Dendritic cell treated with granulocyte-macrophage colony-stimulating factor and Interleukin-4, amounts not matched to agents 40 ng/mL and 50 ng/mL, for 4 days (primary cell): ENCODE measurements around the gene IFT52.

Source experiments
- H3K27ac Mint-ChIP-seq: one replicate; pipeline ENCODE4 v1.8.0; 2022; ENCODE audit warnings: mild to moderate bottlenecking, mixed read lengths
- H3K27me3 Mint-ChIP-seq: one replicate; pipeline ENCODE4 v1.8.0; 2022; ENCODE audit warnings: mild to moderate bottlenecking, mixed read lengths
- H3K36me3 Mint-ChIP-seq: one replicate; pipeline ENCODE4 v1.8.0; 2022; ENCODE audit warnings: low read depth, mixed read lengths
- H3K4me1 Mint-ChIP-seq: one replicate; pipeline ENCODE4 v1.8.0; 2022; ENCODE audit warnings: low read depth, mixed read lengths
- H3K4me3 Mint-ChIP-seq: one replicate; pipeline ENCODE4 v1.8.0; 2022; ENCODE audit warnings: mild to moderate bottlenecking, moderate library complexity, mixed read lengths
- H3K9me3 Mint-ChIP-seq: one replicate; pipeline ENCODE4 v1.8.0; 2022; ENCODE audit warnings: mixed read lengths
- intact Hi-C: fragments of 100-400 bp; cut with micrococcal nuclease; formaldehyde crosslinking; loops from one replicate; pipeline ENCODE4 v1.15.0; 2022

IFT52 gene

GRCh38 chr20:43590392-43591303 is at the start of gene IFT52:
TSS of gene IFT52 (plus strand) at chr20:43590937. CDS start at chr20:43594699, 3,762 bp downstream.
- peak within 1 kb of the TSS; percentile 90 for H3K4me3 Mint-ChIP-seq
- intact Hi-C loops: loop anchor here (1.0 to 2.0 kb wide), 2 partner anchors 76 kb away; partner anchors contain the start of gene MYBL2
- peaks cover 15% of the 10 kb centered on the region for H3K4me1 Mint-ChIP-seq
- H3K36me3 Mint-ChIP-seq: peaks cover 24% of the 10 kb centered on the region
- H3K27ac Mint-ChIP-seq: peak within 1 kb of the TSS; percentile 92
- no peaks in the 10 kb centered on the region for H3K27me3 Mint-ChIP-seq
- H3K9me3 Mint-ChIP-seq: no peaks in the 10 kb centered on the region

- Mint-ChIP-seq H3K9me3 (no peaks in the 10 kb centered on the region), H3K4me1 (peaks cover 5% of the 10 kb centered on the region), H3K4me3 (no peak overlapping the region), H3K36me3 (peaks cover 45% of the 10 kb centered on the region), H3K27ac (no peak overlapping the region), H3K27me3 (no peaks in the 10 kb centered on the region)
- intact Hi-C loops: no loop called here
These were observed 49.5 kb upstream of the IFT52 start for GRCh38 chr20:43541214-43541613.

GRCh38 chr20:43542161-43542560 is 48.6 kb upstream of the IFT52 start:
- peaks cover 5% of the 10 kb centered on the region for H3K4me1 Mint-ChIP-seq
- peaks cover 39% of the 10 kb centered on the region for H3K36me3 Mint-ChIP-seq
- no peaks in the 10 kb centered on the region for H3K27me3 Mint-ChIP-seq
- no peak overlapping the region for H3K4me3 Mint-ChIP-seq
- intact Hi-C loops: no loop called here
- peaks cover 2% of the 10 kb centered on the region for H3K9me3 Mint-ChIP-seq
- no peak overlapping the region for H3K27ac Mint-ChIP-seq

- Mint-ChIP-seq H3K9me3 (peaks cover 7% of the 10 kb centered on the region), H3K27ac (no peak overlapping the region), H3K27me3 (no peaks in the 10 kb centered on the region), H3K4me1 (peaks cover 5% of the 10 kb centered on the region), H3K4me3 (no peak overlapping the region), H3K36me3 (peaks cover 45% of the 10 kb centered on the region)
- intact Hi-C loops: no loop called here
These were observed 48.1 kb upstream of the IFT52 start for GRCh38 chr20:43542674-43543073.

GRCh38 chr20:43543138-43543537 is 47.6 kb upstream of the IFT52 start:
- H3K4me3 Mint-ChIP-seq: no peak overlapping the region
- H3K9me3 Mint-ChIP-seq: peaks cover 9% of the 10 kb centered on the region
- peaks cover under 1% of the 10 kb centered on the region for H3K4me1 Mint-ChIP-seq
- H3K27ac Mint-ChIP-seq: no peak overlapping the region
- intact Hi-C loops: no loop called here
- peaks cover 49% of the 10 kb centered on the region for H3K36me3 Mint-ChIP-seq
- H3K27me3 Mint-ChIP-seq: no peaks in the 10 kb centered on the region

GRCh38 chr20:43544501-43544900 is 46.2 kb upstream of the IFT52 start:
- Mint-ChIP-seq H3K4me1 (no peaks in the 10 kb centered on the region), H3K27ac (no peak overlapping the region), H3K9me3 (peaks cover 9% of the 10 kb centered on the region), H3K27me3 (no peaks in the 10 kb centered on the region), H3K4me3 (no peak overlapping the region), H3K36me3 (peaks cover 41% of the 10 kb centered on the region)
- intact Hi-C loops: no loop called here

GRCh38 chr20:43545837-43546578 is 44.7 kb upstream of the IFT52 start:
- Mint-ChIP-seq H3K4me1 (no peaks in the 10 kb centered on the region), H3K9me3 (peaks cover 9% of the 10 kb centered on the region), H3K27ac (no peak overlapping the region), H3K4me3 (no peak overlapping the region), H3K36me3 (peaks cover 31% of the 10 kb centered on the region), H3K27me3 (no peaks in the 10 kb centered on the region)
- intact Hi-C loops: no loop called here

GRCh38 chr20:43548273-43548880 is 42.4 kb upstream of the IFT52 start:
- Mint-ChIP-seq H3K9me3 (peaks cover 9% of the 10 kb centered on the region), H3K27me3 (no peaks in the 10 kb centered on the region), H3K4me1 (no peaks in the 10 kb centered on the region), H3K36me3 (peaks cover 28% of the 10 kb centered on the region), H3K4me3 (no peak overlapping the region), H3K27ac (no peak overlapping the region)
- intact Hi-C loops: no loop called here

- H3K4me1 Mint-ChIP-seq: no peaks in the 10 kb centered on the region
- peaks cover 9% of the 10 kb centered on the region for H3K9me3 Mint-ChIP-seq
- intact Hi-C loops: no loop called here
- no peak overlapping the region for H3K4me3 Mint-ChIP-seq
- no peaks in the 10 kb centered on the region for H3K27me3 Mint-ChIP-seq
- H3K36me3 Mint-ChIP-seq: peaks cover 28% of the 10 kb centered on the region
- no peak overlapping the region for H3K27ac Mint-ChIP-seq
These were observed 41.2 kb upstream of the IFT52 start for GRCh38 chr20:43549416-43550065.

GRCh38 chr20:43550456-43550855 is 40.3 kb upstream of the IFT52 start:
- H3K27me3 Mint-ChIP-seq: no peaks in the 10 kb centered on the region
- peaks cover 8% of the 10 kb centered on the region for H3K4me1 Mint-ChIP-seq
- H3K4me3 Mint-ChIP-seq: no peak overlapping the region
- H3K27ac Mint-ChIP-seq: no peak overlapping the region
- peaks cover 22% of the 10 kb centered on the region for H3K36me3 Mint-ChIP-seq
- H3K9me3 Mint-ChIP-seq: peaks cover 9% of the 10 kb centered on the region
- intact Hi-C loops: no loop called here

- intact Hi-C loops: no loop called here
- H3K27me3 Mint-ChIP-seq: no peaks in the 10 kb centered on the region
- peaks cover 6% of the 10 kb centered on the region for H3K36me3 Mint-ChIP-seq
These were observed 36.4 kb upstream of the IFT52 start for GRCh38 chr20:43554369-43554768.

GRCh38 chr20:43558412-43559146 is 32.2 kb upstream of the IFT52 start, which contains the start of gene SGK2:
TSS of gene SGK2 (plus strand) at chr20:43559027. CDS start at chr20:43566496, 7,469 bp downstream.
- Mint-ChIP-seq H3K36me3 (no peaks in the 10 kb centered on the region), H3K27me3 (no peaks in the 10 kb centered on the region), H3K9me3 (no peaks in the 10 kb centered on the region), H3K4me1 (peaks cover 51% of the 10 kb centered on the region), H3K4me3 (no peak within 1 kb of the TSS), H3K27ac (no peak within 1 kb of the TSS)
- intact Hi-C loops: no loop called here

More at GRCh38 chr20:43554369-43554768, 36.4 kb upstream of the IFT52 start:
- H3K4me3 Mint-ChIP-seq: no peak overlapping the region
- H3K27ac Mint-ChIP-seq: no peak overlapping the region
- peaks cover 42% of the 10 kb centered on the region for H3K4me1 Mint-ChIP-seq
- H3K9me3 Mint-ChIP-seq: no peaks in the 10 kb centered on the region
